IMR-90 (cell line): ENCODE measurements around the gene PCBP3. TPM values are rescaled to one million over a fixed set of nuclear protein-coding genes. Genes with fewer than 3 reads are reported as not detected.

Source experiments
- ATAC-seq: fragments of 200-7000 bp; cut with Tn5 transposase; 2 replicates; pipeline ENCODE4 v1.9.1; 2020; ENCODE audit warnings: low read depth, mild to moderate bottlenecking, moderate library complexity
- BruUV-seq: library from RNA; stranded (reverse); fragments of 400-500 nt; replicated peaks from 2 replicates; lab custom pipeline; 2021; lab: Mats Ljungman, UMichigan
- CTCF ChIA-PET: fragments of 300-600 bp; formaldehyde crosslinking; extraction: SDS; loops from one replicate; lab custom pipeline; 2021; ENCODE audit warnings: antibody characterized with exemption; lab: Yijun Ruan, JAX
- POLR2A ChIA-PET: fragments of 300-600 bp; sonication (Branson Sonifier 250); formaldehyde crosslinking; loops from one replicate; lab custom pipeline; 2022; ENCODE audit warnings: antibody characterized with exemption; ENCODE audit not compliant: unreplicated experiment; lab: Charles Lee
- DNase-seq: peaks from one replicate; pipeline ENCODE4 v3.0.0; 2013
- H2AFZ ChIP-seq: replicated peaks from 2 replicates; pipeline ENCODE3; 2013; ENCODE audit warnings: low read length, mild to moderate bottlenecking; ENCODE audit not compliant: poor library complexity
- H2AK5ac ChIP-seq: 2 replicates; pipeline ENCODE4 v1.6.1; 2013; ENCODE audit warnings: low read depth, low read length, inconsistent platforms
- H2AK9ac ChIP-seq: replicated peaks from 2 replicates; pipeline ENCODE3; 2013; ENCODE audit warnings: mild to moderate bottlenecking, low read depth, low read length, moderate library complexity; ENCODE audit not compliant: poor library complexity
- H2BK120ac ChIP-seq: 2 replicates; pipeline ENCODE4 v1.6.1; 2013; ENCODE audit warnings: low read depth, low read length, inconsistent platforms
- H2BK15ac ChIP-seq: 3 replicates; pipeline ENCODE4 v1.6.1; 2013; ENCODE audit warnings: low read depth, low read length, inconsistent platforms
- H2BK20ac ChIP-seq: 2 replicates; pipeline ENCODE4 v1.6.1; 2013; ENCODE audit warnings: low read depth, mild to moderate bottlenecking, inconsistent platforms, low read length, moderate library complexity
- H2BK5ac ChIP-seq: 2 replicates; pipeline ENCODE4 v1.6.1; 2013; ENCODE audit warnings: mild to moderate bottlenecking, low read depth, low read length, inconsistent platforms; ENCODE audit not compliant: poor library complexity, severe bottlenecking
- H3K14ac ChIP-seq: replicated peaks from 2 replicates; pipeline ENCODE4 v1.6.1; 2013; ENCODE audit warnings: low read depth, low read length, inconsistent platforms
- H3K18ac ChIP-seq: 2 replicates; pipeline ENCODE4 v1.6.1; 2013; ENCODE audit warnings: low read depth, low read length, control low read depth
- H3K23ac ChIP-seq: 2 replicates; pipeline ENCODE4 v1.6.1; 2013; ENCODE audit warnings: low read depth, low read length, inconsistent platforms
- H3K27ac ChIP-seq: 2 replicates; pipeline ENCODE4 v1.5.1; 2013; ENCODE audit warnings: mild to moderate bottlenecking, control low read depth, low read length; ENCODE audit not compliant: insufficient read depth
- H3K27me3 ChIP-seq: 2 replicates; pipeline ENCODE4 v1.6.1; 2013; ENCODE audit warnings: low read length; ENCODE audit not compliant: control insufficient read depth, insufficient read depth
- H3K36me3 ChIP-seq: 2 replicates; pipeline ENCODE4 v1.6.1; 2013; ENCODE audit warnings: low read length, mixed read lengths; ENCODE audit not compliant: control insufficient read depth, insufficient read depth
- H3K4ac ChIP-seq: 2 replicates; pipeline ENCODE4 v1.6.1; 2013; ENCODE audit warnings: low read depth, low read length, inconsistent platforms
- H3K4me1 ChIP-seq: 2 replicates; pipeline ENCODE4 v1.6.1; 2013; ENCODE audit warnings: low read length, mixed read lengths; ENCODE audit not compliant: control insufficient read depth, insufficient read depth
- H3K4me2 ChIP-seq: 2 replicates; pipeline ENCODE4 v1.6.1; 2013; ENCODE audit warnings: low read depth, mild to moderate bottlenecking, control low read depth, low read length, moderate library complexity
- H3K4me3 ChIP-seq: 2 replicates; pipeline ENCODE4 v1.5.1; 2013; ENCODE audit warnings: low read depth, mild to moderate bottlenecking, control low read depth, low read length, moderate library complexity; ENCODE audit not compliant: insufficient read depth
- H3K56ac ChIP-seq: 2 replicates; pipeline ENCODE4 v1.6.1; 2013; ENCODE audit warnings: low read length, inconsistent platforms; ENCODE audit not compliant: insufficient read depth; ENCODE audit errors: extremely low read depth
- H3K79me1 ChIP-seq, 2 experiments: 2 replicates each; pipeline ENCODE4 v1.6.1; 2013; ENCODE audit warnings: low read length in 2 of 2, inconsistent platforms in 1 of 2, low read depth in 1 of 2
- H3K9ac ChIP-seq: 2 replicates; pipeline ENCODE4 v1.6.1; 2013; ENCODE audit warnings: low read depth, low read length, control low read depth
- H3K9me1 ChIP-seq: 2 replicates; pipeline ENCODE4 v1.6.1; 2013; ENCODE audit warnings: low read length, inconsistent platforms; ENCODE audit not compliant: insufficient read depth
- H3K9me3 ChIP-seq: 2 replicates; pipeline ENCODE4 v1.6.1; 2013; ENCODE audit warnings: low read length; ENCODE audit not compliant: control insufficient read depth, insufficient read depth
- H4K20me1 ChIP-seq: 2 replicates; pipeline ENCODE4 v1.6.1; 2013; ENCODE audit warnings: low read length, inconsistent platforms; ENCODE audit not compliant: insufficient read depth
- H4K5ac ChIP-seq: 2 replicates; pipeline ENCODE4 v1.6.1; 2013; ENCODE audit warnings: mild to moderate bottlenecking, low read depth, low read length, control low read depth
- H4K8ac ChIP-seq, 2 experiments: 2 replicates each; pipeline ENCODE4 v1.6.1; 2013; ENCODE audit warnings: low read depth in 2 of 2, low read length in 2 of 2, control low read depth in 1 of 2, inconsistent platforms in 1 of 2
- H4K91ac ChIP-seq: 2 replicates; pipeline ENCODE4 v1.6.1; 2013; ENCODE audit warnings: low read depth, low read length, inconsistent platforms; ENCODE audit not compliant: insufficient read depth
- CEBPB ChIP-seq: IDR thresholded peaks from 2 replicates; pipeline ENCODE4 v1.6.1; 2012; ENCODE audit warnings: low read depth, low read length, improper control_type of control experiment
- CHD1 ChIP-seq: IDR thresholded peaks from 2 replicates; pipeline ENCODE4 v1.6.1; 2012; ENCODE audit warnings: low read depth, low read length, improper control_type of control experiment
- MAFK ChIP-seq: IDR thresholded peaks from 2 replicates; pipeline ENCODE4 v1.6.1; 2012; ENCODE audit warnings: low read depth, low read length, improper control_type of control experiment
- MAZ ChIP-seq: IDR thresholded peaks from 2 replicates; pipeline ENCODE4 v1.6.1; 2012; ENCODE audit warnings: low read depth, mild to moderate bottlenecking, low read length, improper control_type of control experiment, moderate library complexity, borderline replicate concordance
- POLR2A ChIP-seq: IDR thresholded peaks from 2 replicates; pipeline ENCODE4 v1.6.1; 2012; ENCODE audit warnings: mild to moderate bottlenecking, low read depth, low read length
- SMC3 ChIP-seq: fragments of 150-350 bp; IDR thresholded peaks from 2 replicates; pipeline ENCODE4 v1.6.1; 2016; ENCODE audit warnings: low read depth, mild to moderate bottlenecking, antibody characterized with exemption, low read length, moderate library complexity
- USF2 ChIP-seq: fragments of 150-350 bp; IDR thresholded peaks from 2 replicates; pipeline ENCODE4 v1.6.1; 2017; ENCODE audit warnings: mild to moderate bottlenecking, antibody characterized with exemption, low read length, low read depth
- WGBS, 2 experiments: methylation state at CpG; one replicate each; pipeline versions ENCODE4 v1.1.5 to v1.1.7; 2013; ENCODE audit warnings: missing lambda C conversion rate in 2 of 2; ENCODE audit not compliant: insufficient read length in 1 of 2; ENCODE audit errors: extremely low coverage in 2 of 2; 5-methylcytosine and 5-hydroxymethylcytosine counted together
- dilution Hi-C: fragments of 300-500 bp; cut with HindIII; formaldehyde crosslinking; loops from one replicate; pipeline ENCODE4 v1.14.3; 2018; ENCODE audit warnings: low sequenced_read_pairs; ENCODE audit not compliant: unreplicated experiment
- in situ Hi-C: fragments of 300-500 bp; cut with MboI; formaldehyde crosslinking; loops from 3 replicates; pipeline ENCODE4 v1.14.3; 2019; ENCODE audit warnings: low sequenced_read_pairs, inconsistent platforms, mixed read lengths
- intact Hi-C: fragments of 100-400 bp; cut with micrococcal nuclease; formaldehyde crosslinking; loops from 2 replicates; pipeline ENCODE4 v1.10.0; 2022
- polyA plus RNA-seq, 3 experiments: library from polyadenylated mRNA; depleted of rRNA; stranded (reverse); fragments of >200 nt; gene quantifications; 2 replicates each; pipeline ENCODE4 v1.2.3, GENCODE V29; 2012; ENCODE audit warnings: low replicate concordance in 1 of 3
- total RNA-seq: library from RNA; depleted of rRNA; stranded (reverse); fragments of >200 nt; gene quantifications from 2 replicates; pipeline ENCODE4 v1.2.3, GENCODE V29; 2012

Gene PCBP3
- total and polyA plus RNA-seq, 2 of the 4 experiments (the other 2 are of a cell fraction): 2.9 to 3.9 TPM

GRCh38 chr21:45620201-45620923 lies 23.2 kb upstream of the PCBP3 start:
- no peaks in the 10 kb centered on the region; the same call in 1 of the 2 replicates for H3K9me1 ChIP-seq
- H3K9me3 ChIP-seq: peaks cover 16% of the 10 kb centered on the region
- BruUV-seq: no TSS peak
- no peak overlapping the region for H2AK9ac ChIP-seq
- no peak overlapping the region for H2AFZ ChIP-seq
- no peak overlapping the region for H3K23ac ChIP-seq
- ChIA-PET POLR2A (no interaction called here), CTCF (interaction anchor here (1.4 kb wide), 1 partner anchor 64 kb away, joined by 3 read pairs; no protein-coding TSS in a partner anchor)
- 80% methylated on average over 1 of the region's 12 CpGs; no CpG with 5 or more reads in 1 of the 2 experiments for WGBS, 2 experiments
- H3K14ac ChIP-seq: no peak overlapping the region
- TF ChIP-seq CHD1 (no peak), CEBPB (no peak), SMC3 (no peak), MAZ (no peak), USF2 (no peak), MAFK (no peak), POLR2A (no peak)
- ATAC-seq: no peak
- H3K27me3 ChIP-seq: peaks cover 43% of the 10 kb centered on the region
- H3K18ac ChIP-seq: no peak overlapping the region
- H3K4ac ChIP-seq: no peak overlapping the region
- H4K91ac ChIP-seq: no peak overlapping the region
- dilution Hi-C loops (no loop called here), intact Hi-C loops (no loop called here), in situ Hi-C loops (no loop called here)
- H3K9ac ChIP-seq: no peak overlapping the region
- H3K79me1 ChIP-seq: no peaks in the 10 kb centered on the region
- no peak overlapping the region for H3K27ac ChIP-seq
- peaks cover 5% of the 10 kb centered on the region; the same call in 1 of the 2 replicates for H4K20me1 ChIP-seq
- H2AK5ac ChIP-seq: no peak overlapping the region
- no peak overlapping the region for H2BK120ac ChIP-seq
- H4K5ac ChIP-seq: no peak overlapping the region
- H2BK5ac ChIP-seq: no peak overlapping the region
- no peak for DNase-seq
- no peak overlapping the region for H3K56ac ChIP-seq
- H4K8ac ChIP-seq: no peak overlapping the region
- no peak overlapping the region for H3K4me2 ChIP-seq
- H3K36me3 ChIP-seq: no peaks in the 10 kb centered on the region
- no peak overlapping the region for H2BK15ac ChIP-seq
- H3K4me1 ChIP-seq: peaks cover 6% of the 10 kb centered on the region; the same call in 1 of the 2 replicates
- H3K4me3 ChIP-seq: no peak overlapping the region
- H2BK20ac ChIP-seq: no peak overlapping the region
